Suprapubic skin (tissue), 3 donors: ENCODE results near the gene SOX6.

Experiments
- CTCF ChIP-seq, 2 donors: fragments of 200-600 bp in 1 of 2; fragments of 450-650 bp in 1 of 2; sonication (generic) in 1 of 2; IDR thresholded peaks; one replicate each; pipeline ENCODE4 v1.5.1; 2016 to 2019; ENCODE audit warnings: antibody characterized with exemption in 2 of 2, mild to moderate bottlenecking in 1 of 2, moderate library complexity in 1 of 2
- EP300 ChIP-seq: sonication (generic); formaldehyde crosslinking; IDR thresholded peaks from one replicate; pipeline ENCODE4 v1.6.1; 2017; ENCODE audit warnings: antibody characterized with exemption

DNA sequence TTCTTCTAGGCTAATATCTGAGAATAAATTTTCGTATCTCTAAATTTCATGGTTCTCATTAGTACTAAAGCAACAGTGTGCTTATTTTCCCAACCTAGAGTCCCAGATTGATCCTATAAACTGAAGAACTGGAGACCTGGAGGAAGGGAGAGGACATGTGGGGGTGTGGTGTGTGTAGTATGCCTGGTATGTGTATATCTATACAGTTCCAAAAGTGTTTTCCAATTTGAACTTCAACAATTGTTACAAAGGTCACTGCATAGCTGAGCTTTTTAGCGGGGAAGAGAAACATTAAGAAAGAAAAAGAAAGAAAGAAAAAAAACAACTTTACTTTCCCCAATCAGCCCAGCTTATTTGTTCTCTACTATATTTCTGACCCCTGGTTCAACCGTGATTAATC lies 152.1 kb downstream of the SOX6 start:
- no peak for TF ChIP-seq CTCF (IDR thresholded peaks at IDR 0.05)
- TF ChIP-seq EP300: no peak
